ENCODE data around the gene SKP2. TPM values are rescaled to one million over a fixed set of nuclear protein-coding genes. Genes with fewer than 3 reads are reported as not detected.

SKP2 gene
- total and polyA plus RNA-seq, 2 donors (not counting 3 experiments of a cell fraction or from before 2014, with no cell fraction given) = 12.5 to 40.9 TPM

DNA sequence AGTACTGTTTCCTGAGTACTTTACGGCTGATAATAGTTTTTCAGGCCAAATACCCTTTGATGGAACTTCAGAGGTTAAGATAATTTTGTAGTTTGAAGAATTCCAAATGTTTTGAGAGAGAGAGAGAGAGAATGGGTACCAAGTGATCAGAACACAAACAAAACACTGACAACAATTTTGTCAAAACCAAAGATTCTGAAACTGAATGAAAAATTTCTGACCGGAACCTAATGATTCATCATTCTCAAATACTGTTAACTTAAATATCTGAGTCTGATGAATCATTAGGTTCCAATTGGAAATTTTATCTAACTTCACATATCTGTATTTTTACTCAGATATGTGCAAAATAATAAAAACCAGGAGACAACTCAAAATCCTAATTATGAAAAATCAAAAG is 4.2 kb upstream of the SKP2 start:
- CTCF ChIA-PET = interaction anchor here (1.0 kb wide), 1 partner anchor 69 kb away, joined by 4 read pairs; no protein-coding TSS in a partner anchor
- peak overlapping the region in 2 of 3 experiments; percentile 21 to 24 for H3K4me3 ChIP-seq (replicated peaks in 1 of 3; ENCODE audit: insufficient read depth in 1 of 3, low read depth in 1 of 3, low read length in 3 of 3)
- H3K9me3 ChIP-seq (replicated peaks; ENCODE audit: control insufficient read depth, insufficient read depth, low read length) = no peaks in the 10 kb centered on the region
- intact Hi-C loops (cut with micrococcal nuclease) = no loop called here
- no peaks in the 10 kb centered on the region for H3K9me1 ChIP-seq (replicated peaks; ENCODE audit: control insufficient read depth, extremely low read depth, insufficient read depth, low read length)
- no peak overlapping the region for H3K9ac ChIP-seq (replicated peaks; ENCODE audit: extremely low read depth, insufficient read depth, low read length)
- BruUV-seq (replicated peaks) = no TSS peak
- FAIRE-seq (peak; percentile 64), DNase-seq (ENCODE audit: low read depth, low spot score) (peak; percentile 25)
- peaks cover 9% of the 10 kb centered on the region for H3K79me2 ChIP-seq (ENCODE audit: control insufficient read depth, insufficient read depth, low read length)
- no peaks in the 10 kb centered on the region for H4K20me1 ChIP-seq (replicated peaks; ENCODE audit: control insufficient read depth, extremely low read depth, insufficient read depth, low read length)
- H3K4me1 ChIP-seq (ENCODE audit: control insufficient read depth, extremely low read depth, insufficient read depth, low read length) = peaks cover 10% of the 10 kb centered on the region
- H3K27ac ChIP-seq (ENCODE audit: insufficient read depth, low read depth, low read length) = peak overlapping the region; percentile 25
- no peaks in the 10 kb centered on the region for H3K27me3 ChIP-seq (ENCODE audit: control insufficient read depth in 2 of 2, insufficient read depth in 2 of 2, low read length in 2 of 2)
- H3K4me2 ChIP-seq (ENCODE audit: insufficient read depth, low read length) = peak overlapping the region; percentile 72
- H2AFZ ChIP-seq (ENCODE audit: low read depth, low read length) = no peak overlapping the region
- no peak for TF ChIP-seq POLR2AphosphoS5 (IDR thresholded peaks at IDR 0.05; ENCODE audit: insufficient read depth, low read depth, low read length)
- TF ChIP-seq EZH2 (IDR thresholded peaks at IDR 0.05; ENCODE audit: borderline replicate concordance, low read depth, low read length, severe bottlenecking) = no peak
- no peak for TF ChIP-seq MAX (IDR thresholded peaks at IDR 0.05; ENCODE audit: insufficient read depth, insufficient read length)
- TF ChIP-seq POLR2A (IDR thresholded peaks at IDR 0.05; ENCODE audit: low read depth, low read length) = no peak
- TF ChIP-seq FOS (IDR thresholded peaks at IDR 0.05; ENCODE audit: borderline replicate concordance, insufficient read depth, low read length) = peak; percentile 78
- TF ChIP-seq, protein P1, sequence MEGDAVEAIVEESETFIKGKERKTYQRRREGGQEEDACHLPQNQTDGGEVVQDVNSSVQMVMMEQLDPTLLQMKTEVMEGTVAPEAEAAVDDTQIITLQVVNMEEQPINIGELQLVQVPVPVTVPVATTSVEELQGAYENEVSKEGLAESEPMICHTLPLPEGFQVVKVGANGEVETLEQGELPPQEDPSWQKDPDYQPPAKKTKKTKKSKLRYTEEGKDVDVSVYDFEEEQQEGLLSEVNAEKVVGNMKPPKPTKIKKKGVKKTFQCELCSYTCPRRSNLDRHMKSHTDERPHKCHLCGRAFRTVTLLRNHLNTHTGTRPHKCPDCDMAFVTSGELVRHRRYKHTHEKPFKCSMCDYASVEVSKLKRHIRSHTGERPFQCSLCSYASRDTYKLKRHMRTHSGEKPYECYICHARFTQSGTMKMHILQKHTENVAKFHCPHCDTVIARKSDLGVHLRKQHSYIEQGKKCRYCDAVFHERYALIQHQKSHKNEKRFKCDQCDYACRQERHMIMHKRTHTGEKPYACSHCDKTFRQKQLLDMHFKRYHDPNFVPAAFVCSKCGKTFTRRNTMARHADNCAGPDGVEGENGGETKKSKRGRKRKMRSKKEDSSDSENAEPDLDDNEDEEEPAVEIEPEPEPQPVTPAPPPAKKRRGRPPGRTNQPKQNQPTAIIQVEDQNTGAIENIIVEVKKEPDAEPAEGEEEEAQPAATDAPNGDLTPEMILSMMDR (IDR thresholded peaks at IDR 0.05; ENCODE audit: extremely low read depth in 1 of 2, insufficient read depth in 1 of 2, low read depth in 1 of 2, low read length in 2 of 2) = no peak
- TF ChIP-seq JUN (IDR thresholded peaks at IDR 0.05; ENCODE audit: borderline replicate concordance, insufficient read depth, insufficient read length, low read depth) = no peak
- H3K36me3 ChIP-seq (ENCODE audit: control insufficient read depth in 2 of 2, extremely low read depth in 1 of 2, insufficient read depth in 2 of 2, low read length in 2 of 2) = no peaks in the 10 kb centered on the region
- POLR2A ChIA-PET = no interaction called here
- dilution Hi-C loops (cut with MboI; ENCODE audit: extremely low pct_ligation_motif_present, low sequenced_read_pairs) = no loop called here

Measured in endothelial cell of umbilical vein (primary cell).